T-helper 2 cell treated with Interferon-gamma antibody and Interleukin-4, amounts not matched to agents 5 μg/mL and 100 μg/mL, for 36 hours (primary cell): ENCODE measurements around the gene PCDHGA6.
"Not testable (repeated sequence)": the region's sequence is repeated elsewhere in the genome, so short reads cannot be mapped to it uniquely, and the experiment has no call there.

ENCODE experiments used
- DNase-seq: peaks from one replicate; pipeline ENCODE4 v3.0.0; 2021; ENCODE audit warnings: low spot score
- H3K27ac Mint-ChIP-seq: one replicate; pipeline ENCODE4 v1.8.0; 2021; ENCODE audit warnings: mild to moderate bottlenecking, mixed read lengths
- H3K27me3 Mint-ChIP-seq: one replicate; pipeline ENCODE4 v1.8.0; 2021; ENCODE audit warnings: low read depth, mixed read lengths
- H3K36me3 Mint-ChIP-seq: one replicate; pipeline ENCODE4 v1.8.0; 2021; ENCODE audit warnings: low read depth, mixed read lengths
- H3K4me1 Mint-ChIP-seq: one replicate; pipeline ENCODE4 v1.8.0; 2021; ENCODE audit warnings: low read depth, mixed read lengths
- H3K4me3 Mint-ChIP-seq: one replicate; pipeline ENCODE4 v1.8.0; 2022; ENCODE audit warnings: mild to moderate bottlenecking, moderate library complexity, mixed read lengths
- H3K9me3 Mint-ChIP-seq: one replicate; pipeline ENCODE4 v1.8.0; 2021; ENCODE audit warnings: mixed read lengths

PCDHGA6 gene

GRCh38 chr5:141414548-141415274, 41.0 kb downstream of the PCDHGA6 start:
- peak overlapping the region; percentile 82 for H3K4me3 Mint-ChIP-seq
- not testable (repeated sequence) for DNase-seq, H3K27ac Mint-ChIP-seq, H3K36me3 Mint-ChIP-seq
- H3K9me3 Mint-ChIP-seq = peaks cover 20% of the 10 kb centered on the region
- peaks cover 56% of the 10 kb centered on the region for H3K27me3 Mint-ChIP-seq
- peaks cover 15% of the 10 kb centered on the region for H3K4me1 Mint-ChIP-seq

GRCh38 chr5:141415275-141415618, 41.6 kb downstream of the PCDHGA6 start:
- Mint-ChIP-seq H3K9me3 (peaks cover 22% of the 10 kb centered on the region), H3K4me3 (peak overlapping the region; percentile 7), H3K27me3 (peaks cover 57% of the 10 kb centered on the region), H3K4me1 (peaks cover 15% of the 10 kb centered on the region)
- H3K27ac Mint-ChIP-seq, DNase-seq, H3K36me3 Mint-ChIP-seq: not testable (repeated sequence)

GRCh38 chr5:141417494-141418172, 43.9 kb downstream of the PCDHGA6 start, which contains the start of gene PCDHGB7:
PCDHGB7 (plus strand) TSS chr5:141417677; CDS start chr5:141417860, 183 bp downstream.
- H3K27me3 Mint-ChIP-seq = peaks cover 75% of the 10 kb centered on the region
- peaks cover 20% of the 10 kb centered on the region for H3K4me1 Mint-ChIP-seq
- H3K27ac Mint-ChIP-seq = peak within 1 kb of the TSS; percentile 66
- H3K36me3 Mint-ChIP-seq = not testable (repeated sequence)
- peak within 1 kb of the TSS; percentile 77 for H3K4me3 Mint-ChIP-seq
- DNase-seq = peak; percentile 51
- peaks cover 23% of the 10 kb centered on the region for H3K9me3 Mint-ChIP-seq

- no peaks in the 10 kb centered on the region for H3K36me3 Mint-ChIP-seq
- peaks cover 70% of the 10 kb centered on the region for H3K27me3 Mint-ChIP-seq
- DNase-seq = no peak
- peaks cover 23% of the 10 kb centered on the region for H3K9me3 Mint-ChIP-seq
- H3K4me1 Mint-ChIP-seq = peaks cover 14% of the 10 kb centered on the region
- no peak overlapping the region for H3K27ac Mint-ChIP-seq
- H3K4me3 Mint-ChIP-seq = no peak overlapping the region
These were observed 45.6 kb downstream of the PCDHGA6 start for GRCh38 chr5:141419074-141419880.

GRCh38 chr5:141420855-141421488, 47.3 kb downstream of the PCDHGA6 start, which contains the start of gene PCDHGA11:
PCDHGA11 (plus strand) TSS chr5:141421051; CDS start chr5:141421228, 177 bp downstream.
- DNase-seq = peak; percentile 33
- peaks cover 19% of the 10 kb centered on the region for H3K9me3 Mint-ChIP-seq
- peaks cover 11% of the 10 kb centered on the region for H3K4me1 Mint-ChIP-seq
- peaks cover 62% of the 10 kb centered on the region for H3K27me3 Mint-ChIP-seq
- H3K36me3 Mint-ChIP-seq = no peaks in the 10 kb centered on the region
- peak within 1 kb of the TSS; percentile 51 for H3K27ac Mint-ChIP-seq
- H3K4me3 Mint-ChIP-seq = peak within 1 kb of the TSS; percentile 87

- Mint-ChIP-seq H3K27me3 (peaks cover 58% of the 10 kb centered on the region), H3K9me3 (peaks cover 19% of the 10 kb centered on the region), H3K36me3 (no peaks in the 10 kb centered on the region), H3K4me1 (peaks cover 11% of the 10 kb centered on the region), H3K4me3 (peak overlapping the region; percentile 87), H3K27ac (peak overlapping the region; percentile 51)
- DNase-seq = no peak
These were observed 47.8 kb downstream of the PCDHGA6 start for GRCh38 chr5:141421489-141421855.

- Mint-ChIP-seq H3K27me3 (peaks cover 54% of the 10 kb centered on the region), H3K9me3 (peaks cover 23% of the 10 kb centered on the region), H3K27ac (no peak overlapping the region), H3K4me1 (peaks cover 11% of the 10 kb centered on the region), H3K36me3 (no peaks in the 10 kb centered on the region), H3K4me3 (peak overlapping the region; percentile 7)
- no peak for DNase-seq
These were observed 49.1 kb downstream of the PCDHGA6 start for GRCh38 chr5:141422742-141423291.

- H3K27me3 Mint-ChIP-seq = peaks cover 34% of the 10 kb centered on the region
These were observed 54.2 kb downstream of the PCDHGA6 start for GRCh38 chr5:141427783-141428426.

More at GRCh38 chr5:141427783-141428426, 54.2 kb downstream of the PCDHGA6 start:
- DNase-seq = no peak
- no peak overlapping the region for H3K4me3 Mint-ChIP-seq
- peaks cover 5% of the 10 kb centered on the region for H3K36me3 Mint-ChIP-seq
- H3K27ac Mint-ChIP-seq = no peak overlapping the region
- peaks cover 31% of the 10 kb centered on the region for H3K9me3 Mint-ChIP-seq
- peaks cover 2% of the 10 kb centered on the region for H3K4me1 Mint-ChIP-seq
